GM12872 (cell line): ENCODE results near the gene SCAP.

ENCODE experiments used
- TF ChIP-seq, protein P1 (sequence below): IDR thresholded peaks from 3 replicates; pipeline ENCODE4 v1.5.1; 2011; ENCODE audit warnings: low read depth, mild to moderate bottlenecking, low read length, moderate library complexity; ENCODE audit not compliant: insufficient read depth

SCAP gene

DNA sequence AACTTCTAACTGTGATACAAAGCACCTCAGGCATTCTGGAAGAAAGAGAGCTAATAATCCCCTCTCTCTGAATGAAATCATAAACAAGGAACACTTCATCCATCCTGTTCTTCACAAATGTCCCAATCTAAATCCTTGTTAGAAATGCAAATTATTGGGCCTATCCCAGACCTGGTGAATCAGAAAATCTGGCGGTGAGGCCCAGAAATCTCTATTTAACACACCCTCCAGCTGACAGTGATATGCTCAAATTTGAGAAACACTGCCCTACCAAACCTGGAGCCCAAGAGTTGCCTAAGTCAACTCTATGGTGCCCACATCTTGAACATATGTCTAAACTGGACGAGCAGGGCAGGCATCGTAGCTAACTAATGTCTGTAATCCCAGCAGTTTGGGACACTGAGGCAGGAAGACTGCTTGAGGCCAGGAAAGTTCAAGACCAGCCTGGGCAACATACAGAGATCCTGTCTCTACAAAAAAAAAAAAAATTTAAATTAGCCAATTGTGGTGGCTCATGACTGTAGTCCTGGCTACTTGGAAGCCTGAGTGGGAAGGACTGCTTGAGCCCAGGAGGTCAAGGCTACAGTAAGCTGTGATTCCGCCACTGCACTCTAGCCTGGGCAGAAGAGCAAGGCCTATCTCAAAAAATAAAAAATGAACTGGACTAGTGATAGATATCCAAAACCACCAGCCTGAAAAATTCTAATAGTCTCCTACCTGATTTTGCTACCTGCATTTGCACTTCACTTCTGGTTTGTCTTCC is 23.1 kb downstream of the SCAP start:
- TF ChIP-seq, protein P1, sequence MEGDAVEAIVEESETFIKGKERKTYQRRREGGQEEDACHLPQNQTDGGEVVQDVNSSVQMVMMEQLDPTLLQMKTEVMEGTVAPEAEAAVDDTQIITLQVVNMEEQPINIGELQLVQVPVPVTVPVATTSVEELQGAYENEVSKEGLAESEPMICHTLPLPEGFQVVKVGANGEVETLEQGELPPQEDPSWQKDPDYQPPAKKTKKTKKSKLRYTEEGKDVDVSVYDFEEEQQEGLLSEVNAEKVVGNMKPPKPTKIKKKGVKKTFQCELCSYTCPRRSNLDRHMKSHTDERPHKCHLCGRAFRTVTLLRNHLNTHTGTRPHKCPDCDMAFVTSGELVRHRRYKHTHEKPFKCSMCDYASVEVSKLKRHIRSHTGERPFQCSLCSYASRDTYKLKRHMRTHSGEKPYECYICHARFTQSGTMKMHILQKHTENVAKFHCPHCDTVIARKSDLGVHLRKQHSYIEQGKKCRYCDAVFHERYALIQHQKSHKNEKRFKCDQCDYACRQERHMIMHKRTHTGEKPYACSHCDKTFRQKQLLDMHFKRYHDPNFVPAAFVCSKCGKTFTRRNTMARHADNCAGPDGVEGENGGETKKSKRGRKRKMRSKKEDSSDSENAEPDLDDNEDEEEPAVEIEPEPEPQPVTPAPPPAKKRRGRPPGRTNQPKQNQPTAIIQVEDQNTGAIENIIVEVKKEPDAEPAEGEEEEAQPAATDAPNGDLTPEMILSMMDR, result no peak

DNA sequence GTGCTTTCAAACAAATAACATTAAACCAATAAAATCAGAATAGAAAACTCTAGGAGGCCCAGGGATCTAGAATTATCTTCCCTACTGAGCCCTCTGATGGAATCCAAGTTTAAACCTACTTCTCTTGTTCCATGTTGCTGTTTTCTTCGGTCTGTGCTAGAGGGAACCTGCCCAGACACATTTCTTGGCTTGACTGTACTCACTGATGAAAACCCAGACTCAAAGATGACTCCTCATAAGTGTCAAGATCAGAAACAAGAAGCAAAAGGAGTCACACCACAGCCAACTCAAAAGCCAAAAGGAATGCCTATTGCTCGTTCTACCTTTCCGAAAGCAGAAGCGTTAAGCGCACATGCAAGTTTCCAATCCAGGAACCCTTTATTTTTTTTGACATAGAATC is 31.6 kb downstream of the SCAP start:
- TF ChIP-seq, protein P1, result no peak

DNA sequence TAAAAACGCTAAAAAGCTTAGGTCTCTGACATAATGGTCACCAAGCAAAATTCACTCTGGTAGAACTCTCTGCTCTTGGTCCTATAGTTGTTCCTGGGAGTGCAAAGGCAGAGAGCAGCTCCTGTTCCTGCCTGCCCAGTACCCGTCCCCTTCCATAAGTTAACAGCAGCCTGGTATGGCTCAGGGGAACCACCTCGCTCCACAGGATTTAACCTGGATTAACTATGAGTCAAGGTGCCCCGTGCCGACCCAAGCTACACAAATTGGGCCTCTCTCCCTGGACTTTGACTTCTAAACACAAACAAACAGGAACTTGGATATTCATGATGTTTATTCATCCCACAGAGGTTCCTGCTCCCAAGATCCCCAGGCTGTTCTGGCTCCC is 32.1 kb downstream of the SCAP start:
- TF ChIP-seq, protein P1, result no peak

DNA sequence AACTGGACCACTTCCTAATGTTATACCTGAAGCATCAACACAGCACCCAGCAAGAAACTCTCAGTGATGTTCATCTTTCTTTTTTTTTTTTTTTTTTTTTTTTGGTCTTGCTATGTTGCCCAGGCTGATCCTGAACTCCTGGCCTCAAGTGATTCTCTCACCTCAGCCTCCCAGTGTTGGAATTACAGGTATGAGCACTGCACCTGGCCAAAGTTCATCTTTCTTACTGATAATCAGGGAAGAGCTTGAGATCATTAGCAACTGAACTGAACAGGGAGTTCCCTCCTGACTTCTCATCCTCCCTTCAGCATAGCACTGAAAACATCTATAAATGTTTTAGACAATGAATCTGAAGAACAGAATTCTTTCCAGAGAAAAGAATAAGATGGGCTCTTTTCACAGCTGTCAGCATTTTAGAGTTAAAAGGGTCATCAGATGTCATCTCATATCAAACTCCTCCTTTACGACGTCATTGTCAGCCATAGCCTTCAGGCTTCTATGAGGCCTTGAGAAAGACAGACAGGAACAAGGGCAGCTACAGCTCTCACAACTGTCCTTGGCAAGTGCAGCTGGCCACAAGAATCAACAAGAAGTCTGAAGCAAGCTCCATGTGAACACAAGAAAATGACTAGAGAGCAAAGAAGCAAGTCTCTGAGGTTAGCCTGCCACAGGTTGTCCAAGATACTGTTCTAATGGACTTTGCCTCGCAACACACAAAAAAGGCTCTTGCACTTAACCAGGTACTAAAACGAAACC is 33.8 kb downstream of the SCAP start:
- TF ChIP-seq, protein P1, result no peak

DNA sequence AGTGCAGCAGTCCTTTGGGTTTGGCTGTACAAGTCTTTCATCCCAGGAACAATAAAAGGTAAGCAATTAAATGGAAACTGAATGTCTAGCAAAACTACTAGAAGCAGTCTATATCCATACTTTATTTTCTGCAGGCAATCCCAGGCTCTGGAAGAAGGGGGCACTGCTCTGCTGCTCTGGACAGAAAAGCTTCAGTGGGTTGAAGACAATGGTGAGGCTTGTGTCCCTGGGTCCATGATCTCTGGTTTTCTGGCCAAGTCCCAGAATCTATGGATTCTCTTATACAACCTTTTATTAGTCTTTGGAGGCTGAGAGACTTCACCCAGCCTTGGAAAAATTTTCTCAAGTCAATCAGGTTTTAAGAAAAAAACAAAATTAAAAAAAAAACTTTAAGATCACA is 35.6 kb downstream of the SCAP start:
- TF ChIP-seq, protein P1, result 0 out of 3 replicates have a peak, but pooled peaks have one; percentile 21

DNA sequence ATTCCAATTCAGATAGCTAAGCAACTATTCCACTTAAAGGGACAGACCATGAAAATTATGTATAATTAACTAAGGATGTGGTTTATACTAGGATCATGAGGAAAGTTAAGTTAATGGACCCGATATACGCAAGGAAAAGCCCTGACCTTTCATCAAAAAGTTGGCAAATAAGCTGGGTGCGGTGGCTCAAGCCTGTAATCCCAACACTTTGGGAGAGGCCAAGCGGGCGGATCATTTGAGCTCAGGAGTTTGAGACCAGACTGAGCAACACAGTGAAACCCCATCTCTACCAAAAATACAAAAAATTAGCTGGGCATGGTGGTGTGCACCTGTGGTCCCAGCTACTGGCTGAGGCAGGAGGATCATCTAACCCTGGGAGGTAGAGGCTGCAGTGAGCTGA is 39.6 kb downstream of the SCAP start:
- TF ChIP-seq, protein P1, result no peak

DNA sequence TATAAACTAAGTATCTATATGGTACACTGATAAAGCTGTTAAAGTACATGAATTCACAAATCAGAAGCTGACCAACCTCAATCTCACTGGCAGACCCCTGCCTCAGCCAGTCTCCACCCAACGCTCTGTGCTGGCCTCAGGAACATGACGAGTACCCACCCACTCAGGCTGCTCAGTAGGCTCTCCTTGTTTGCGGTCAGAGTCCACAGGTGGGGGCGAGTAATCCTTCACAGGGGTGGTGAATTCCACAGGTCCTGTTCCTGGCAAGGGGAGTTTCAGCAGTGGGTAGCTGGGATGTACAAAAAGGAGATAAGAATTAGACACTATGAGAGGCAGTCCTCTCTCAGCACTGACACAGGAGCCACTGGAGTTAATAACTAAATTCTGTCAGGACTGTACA is 40.9 kb downstream of the SCAP start:
- TF ChIP-seq, protein P1, result no peak
